IMR-90 (cell line): ENCODE results near the gene CSNK2A1.

ENCODE experiments used
- BHLHE40 ChIP-seq: fragments of 150-350 bp; IDR thresholded peaks from 2 replicates; pipeline ENCODE4 v1.6.1; 2016; ENCODE audit warnings: mild to moderate bottlenecking, low read depth, low read length
- CEBPB ChIP-seq: IDR thresholded peaks from 2 replicates; pipeline ENCODE4 v1.6.1; 2012; ENCODE audit warnings: low read depth, low read length, improper control_type of control experiment
- CHD1 ChIP-seq: IDR thresholded peaks from 2 replicates; pipeline ENCODE4 v1.6.1; 2012; ENCODE audit warnings: low read depth, low read length, improper control_type of control experiment
- CTCF ChIP-seq: conservative IDR thresholded peaks from 2 replicates; pipeline ENCODE4 v1.5.1; 2012; ENCODE audit warnings: mild to moderate bottlenecking, low read depth, low read length, improper control_type of control experiment
- FOS ChIP-seq: fragments of 150-350 bp; IDR thresholded peaks from 2 replicates; pipeline ENCODE4 v1.6.1; 2016; ENCODE audit warnings: low read depth, low read length
- MAFK ChIP-seq: IDR thresholded peaks from 2 replicates; pipeline ENCODE4 v1.6.1; 2012; ENCODE audit warnings: low read depth, low read length, improper control_type of control experiment
- MAZ ChIP-seq: IDR thresholded peaks from 2 replicates; pipeline ENCODE4 v1.6.1; 2012; ENCODE audit warnings: low read depth, mild to moderate bottlenecking, low read length, improper control_type of control experiment, moderate library complexity, borderline replicate concordance
- MXI1 ChIP-seq: IDR thresholded peaks from 2 replicates; pipeline ENCODE4 v1.6.1; 2012; ENCODE audit warnings: low read depth, mild to moderate bottlenecking, low read length, moderate library complexity, borderline replicate concordance
- POLR2A ChIP-seq: IDR thresholded peaks from 2 replicates; pipeline ENCODE4 v1.6.1; 2012; ENCODE audit warnings: mild to moderate bottlenecking, low read depth, low read length
- RAD21 ChIP-seq: IDR thresholded peaks from 2 replicates; pipeline ENCODE4 v1.6.1; 2012; ENCODE audit warnings: low read length, improper control_type of control experiment
- RCOR1 ChIP-seq: IDR thresholded peaks from 2 replicates; pipeline ENCODE4 v1.6.1; 2012; ENCODE audit warnings: mild to moderate bottlenecking, low read length, improper control_type of control experiment; ENCODE audit not compliant: insufficient replicate concordance
- RFX5 ChIP-seq: IDR thresholded peaks from 2 replicates; pipeline ENCODE4 v1.8.0; 2012; ENCODE audit warnings: low read depth, mild to moderate bottlenecking, low read length, moderate library complexity
- SMC3 ChIP-seq: fragments of 150-350 bp; IDR thresholded peaks from 2 replicates; pipeline ENCODE4 v1.6.1; 2016; ENCODE audit warnings: low read depth, mild to moderate bottlenecking, antibody characterized with exemption, low read length, moderate library complexity
- USF2 ChIP-seq: fragments of 150-350 bp; IDR thresholded peaks from 2 replicates; pipeline ENCODE4 v1.6.1; 2017; ENCODE audit warnings: mild to moderate bottlenecking, antibody characterized with exemption, low read length, low read depth

GRCh38 chr20:507761-508332 lies 35.7 kb downstream of the CSNK2A1 start:
- TF ChIP-seq CTCF (no peak), RAD21 (no peak), CHD1 (no peak), POLR2A (no peak), BHLHE40 (no peak), MXI1 (no peak), RCOR1 (no peak), CEBPB (no peak), MAZ (no peak), RFX5 (no peak), USF2 (no peak), MAFK (no peak), FOS (no peak), SMC3 (no peak)
